ENCODE measurements around the gene TDRD10. TPM values are rescaled to one million over a fixed set of nuclear protein-coding genes. Genes with fewer than 3 reads are reported as not detected.
"Not testable (repeated sequence)": the region's sequence is repeated elsewhere in the genome, so short reads cannot be mapped to it uniquely, and the experiment has no call there.

Gene TDRD10
- total RNA-seq, 4 donors from 2014 or later = 5.6 to 9.9 (median 7.3) TPM

DNA sequence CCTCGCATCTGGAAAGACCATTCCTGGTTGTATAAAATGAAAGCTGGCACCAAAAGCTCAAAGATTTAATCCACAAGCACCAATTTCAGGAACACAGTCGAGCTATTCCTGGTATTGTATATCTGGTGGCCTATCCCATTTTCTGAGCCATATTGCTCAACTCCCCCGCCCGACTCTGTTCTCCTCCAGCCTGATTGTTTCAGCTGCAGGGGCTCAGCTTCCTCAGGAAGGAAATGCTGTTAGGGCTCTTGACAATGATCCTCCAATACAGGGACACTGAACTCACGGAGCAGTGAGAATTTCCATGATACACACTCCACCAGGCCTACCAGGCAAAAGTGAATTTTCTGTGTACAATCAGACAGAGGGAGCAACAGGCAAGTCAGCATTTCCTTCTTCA, 16.9 kb upstream of the TDRD10 start:
- TF ChIP-seq CTCF (IDR thresholded peaks at IDR 0.05) = no peak
- no peak for TF ChIP-seq POLR2A (IDR thresholded peaks at IDR 0.05)
- no peaks in the 10 kb centered on the region for H3K27me3 ChIP-seq
- peaks cover 13 to 29% of the 10 kb centered on the region in 2 donors for H3K4me1 ChIP-seq
- no peaks in the 10 kb centered on the region for H3K9me3 ChIP-seq
- H3K4me3 ChIP-seq (replicated peaks in 1 of 3) = no peak overlapping the region
- WGBS, 2 donors = 75 to 81% methylated on average over 5 of the region's 5 CpGs
- peak; percentile 20 to 29 for DNase-seq
- peaks cover 21 to 28% of the 10 kb centered on the region in 2 donors for H3K36me3 ChIP-seq
- H3K27ac ChIP-seq = peak overlapping the region; percentile 69 to 81 (median 77)
- intact Hi-C loops (cut with DNase I) = no loop called here

DNA sequence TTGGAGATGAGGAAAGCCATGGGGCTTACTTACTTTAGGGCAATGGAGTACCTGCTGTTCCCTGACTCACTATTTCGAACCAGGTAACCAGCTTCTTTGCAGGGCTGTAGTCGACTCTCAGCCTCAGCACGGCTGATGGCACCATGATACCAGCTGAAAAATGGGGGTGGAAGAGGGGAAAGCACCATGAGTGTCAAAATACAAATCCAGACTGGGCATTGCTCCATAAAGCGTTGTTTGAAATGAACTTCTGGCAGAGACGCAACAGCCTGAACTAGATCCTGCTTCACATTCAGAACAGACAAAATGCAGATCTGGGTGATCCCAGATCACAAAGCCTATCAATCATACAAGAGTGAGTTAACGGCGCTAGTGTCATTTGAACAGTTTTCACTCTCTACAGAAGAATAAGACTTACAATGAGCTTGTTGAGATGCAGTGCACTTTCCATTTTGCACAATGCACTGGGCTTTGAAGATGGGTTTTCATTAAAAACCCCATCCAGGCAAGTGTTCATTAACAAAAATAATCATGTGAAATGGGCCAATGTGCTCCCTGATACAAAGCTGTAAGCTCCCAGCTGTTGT, 16.0 kb upstream of the TDRD10 start:
- TF ChIP-seq CTCF (IDR thresholded peaks at IDR 0.05) = no peak
- TF ChIP-seq POLR2A (IDR thresholded peaks at IDR 0.05) = no peak
- intact Hi-C loops (cut with DNase I) = no loop called here
- no peaks in the 10 kb centered on the region for H3K27me3 ChIP-seq
- peak overlapping the region in 2 of 3 donors; percentile 69 to 81 for H3K27ac ChIP-seq
- no peaks in the 10 kb centered on the region for H3K9me3 ChIP-seq
- no peak for DNase-seq
- peaks cover 21 to 28% of the 10 kb centered on the region in 2 donors for H3K36me3 ChIP-seq
- H3K4me1 ChIP-seq = peaks cover 13 to 34% of the 10 kb centered on the region in 2 donors
- WGBS, 2 donors = 86% methylated on average over 7 of the region's 7 CpGs
- H3K4me3 ChIP-seq (replicated peaks in 1 of 3) = no peak overlapping the region

DNA sequence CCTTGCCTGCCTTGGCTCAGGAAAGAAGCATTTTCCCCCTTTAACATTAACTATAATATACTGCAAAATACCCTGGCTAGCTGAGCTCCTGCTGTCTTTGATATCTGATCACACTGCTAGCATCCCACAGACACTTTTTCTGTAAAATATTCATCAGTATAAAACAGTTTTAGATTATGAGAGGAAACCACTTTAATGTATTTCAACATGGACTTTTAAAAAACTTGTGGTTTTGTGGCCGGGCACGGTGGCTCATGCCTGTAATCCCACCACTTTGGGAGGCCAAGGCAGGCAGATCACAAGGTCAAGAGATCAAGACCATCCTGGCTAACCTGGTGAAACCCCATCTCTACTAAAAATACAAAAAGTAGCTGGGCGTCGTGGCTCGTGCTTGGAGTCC, 15.3 kb upstream of the TDRD10 start:
- Histone ChIP-seq H3K27ac (peak overlapping the region in 2 of 3 donors; percentile 45 to 81), H3K4me1 (peaks cover 13 to 34% of the 10 kb centered on the region in 2 donors), H3K36me3 (peaks cover 21 to 28% of the 10 kb centered on the region in 2 donors)
- intact Hi-C loops (cut with DNase I); DNase-seq; H3K4me3 ChIP-seq (replicated peaks in 1 of 3); H3K27me3 ChIP-seq; H3K9me3 ChIP-seq: not testable (repeated sequence)
- WGBS, 2 donors = 66 to 83% methylated on average over 5 of the region's 5 CpGs

GRCh38 chr1:154488922-154489321, 13.1 kb upstream of the TDRD10 start:
- WGBS, 2 donors = 79 to 92% methylated on average over 20 of the region's 20 CpGs
- intact Hi-C loops (cut with DNase I) = no loop called here

DNA sequence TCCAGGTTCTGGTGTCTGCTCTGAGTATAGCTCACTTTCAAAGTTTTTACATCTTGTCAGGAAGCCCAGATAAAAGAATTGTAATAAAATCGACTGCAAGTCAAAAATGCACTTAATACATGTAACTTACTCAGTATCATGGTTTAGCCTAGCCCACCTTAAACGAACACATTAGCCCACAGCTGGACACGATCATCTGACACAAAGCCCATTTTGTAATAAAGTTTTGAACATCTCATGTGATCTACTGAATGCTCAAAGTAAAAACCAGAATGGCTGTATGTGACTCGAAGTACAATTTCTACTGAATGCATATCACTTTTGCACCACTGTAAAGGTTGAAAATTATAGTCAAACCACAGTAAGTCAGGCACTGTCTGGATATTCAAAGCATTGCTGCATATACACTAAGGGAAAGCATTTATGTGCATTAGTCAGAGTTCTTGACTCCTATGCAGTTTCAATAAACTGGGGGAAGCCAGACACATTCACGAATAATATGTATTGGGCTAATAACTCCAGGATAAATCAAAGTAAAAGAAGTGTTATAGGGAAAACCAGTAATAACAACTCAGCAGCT, 12.2 kb upstream of the TDRD10 start:
- H3K27ac ChIP-seq = no peak overlapping the region
- H3K4me1 ChIP-seq = peaks cover 4 to 23% of the 10 kb centered on the region in 2 donors
- H3K36me3 ChIP-seq = peaks cover 21 to 28% of the 10 kb centered on the region in 2 donors
- WGBS, 2 donors = 75 to 81% methylated on average over 5 of the region's 5 CpGs
- intact Hi-C loops (cut with DNase I) = no loop called here
- H3K4me3 ChIP-seq (replicated peaks in 1 of 3) = no peak overlapping the region
- no peak for DNase-seq
- TF ChIP-seq CTCF (IDR thresholded peaks at IDR 0.05) (no peak), POLR2A (IDR thresholded peaks at IDR 0.05) (no peak)
- H3K9me3 ChIP-seq = no peaks in the 10 kb centered on the region
- H3K27me3 ChIP-seq = no peaks in the 10 kb centered on the region

More at GRCh38 chr1:154488922-154489321, 13.1 kb upstream of the TDRD10 start:
- H3K36me3 ChIP-seq = peaks cover 21 to 28% of the 10 kb centered on the region in 2 donors
- H3K4me3 ChIP-seq (replicated peaks in 1 of 3) = no peak overlapping the region
- DNase-seq = no peak
- no peaks in the 10 kb centered on the region for H3K27me3 ChIP-seq
- H3K9me3 ChIP-seq = no peaks in the 10 kb centered on the region
- peaks cover 5 to 27% of the 10 kb centered on the region in 2 donors for H3K4me1 ChIP-seq
- H3K27ac ChIP-seq = no peak overlapping the region
- TF ChIP-seq CTCF (IDR thresholded peaks at IDR 0.05) = no peak
- no peak for TF ChIP-seq POLR2A (IDR thresholded peaks at IDR 0.05)
